ENCODE measurements around the gene PLXND1.

DNA sequence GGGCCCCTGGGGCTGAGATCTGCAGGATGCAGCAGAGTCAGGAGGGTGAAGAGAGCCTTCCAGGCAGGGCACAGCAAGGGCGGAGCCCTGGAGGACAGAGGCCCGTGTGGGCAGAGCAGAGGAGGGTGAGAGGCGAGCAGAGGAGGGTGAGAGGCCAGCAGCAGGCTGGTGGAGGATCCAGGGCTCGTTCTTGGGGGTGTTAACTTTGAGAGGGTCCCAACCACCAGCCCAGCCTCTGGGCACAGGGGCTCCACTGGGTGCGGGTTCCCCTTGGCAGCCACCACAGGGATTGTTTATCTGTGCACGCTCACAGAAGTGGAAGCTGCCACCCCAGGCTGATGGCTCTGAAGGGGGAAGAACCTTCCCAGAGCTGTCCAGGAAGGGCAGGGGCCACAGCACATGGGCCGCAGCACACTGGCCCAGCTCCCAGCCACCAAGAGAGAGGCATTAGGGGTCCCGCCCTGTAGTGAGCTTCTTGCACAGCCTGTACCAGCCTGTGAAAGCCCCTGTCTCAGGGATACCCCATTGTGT, 9.3 kb upstream of the PLXND1 start:
- no peak for TF ChIP-seq EZH2 (IDR thresholded peaks at IDR 0.05; ENCODE audit: borderline replicate concordance, low read length)
- TF ChIP-seq, protein P1, sequence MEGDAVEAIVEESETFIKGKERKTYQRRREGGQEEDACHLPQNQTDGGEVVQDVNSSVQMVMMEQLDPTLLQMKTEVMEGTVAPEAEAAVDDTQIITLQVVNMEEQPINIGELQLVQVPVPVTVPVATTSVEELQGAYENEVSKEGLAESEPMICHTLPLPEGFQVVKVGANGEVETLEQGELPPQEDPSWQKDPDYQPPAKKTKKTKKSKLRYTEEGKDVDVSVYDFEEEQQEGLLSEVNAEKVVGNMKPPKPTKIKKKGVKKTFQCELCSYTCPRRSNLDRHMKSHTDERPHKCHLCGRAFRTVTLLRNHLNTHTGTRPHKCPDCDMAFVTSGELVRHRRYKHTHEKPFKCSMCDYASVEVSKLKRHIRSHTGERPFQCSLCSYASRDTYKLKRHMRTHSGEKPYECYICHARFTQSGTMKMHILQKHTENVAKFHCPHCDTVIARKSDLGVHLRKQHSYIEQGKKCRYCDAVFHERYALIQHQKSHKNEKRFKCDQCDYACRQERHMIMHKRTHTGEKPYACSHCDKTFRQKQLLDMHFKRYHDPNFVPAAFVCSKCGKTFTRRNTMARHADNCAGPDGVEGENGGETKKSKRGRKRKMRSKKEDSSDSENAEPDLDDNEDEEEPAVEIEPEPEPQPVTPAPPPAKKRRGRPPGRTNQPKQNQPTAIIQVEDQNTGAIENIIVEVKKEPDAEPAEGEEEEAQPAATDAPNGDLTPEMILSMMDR (conservative IDR thresholded peaks at IDR 0.05 in 1 of 2, IDR thresholded peaks at IDR 0.05 in 1 of 2; ENCODE audit: extremely low read depth in 1 of 2, insufficient read depth in 1 of 2, low read depth in 1 of 2, low read length in 2 of 2): no peak
